Mesenchymal stem cell (in vitro differentiated cells and primary cell): ENCODE measurements around the gene ABTB2.

ENCODE experiments used
- DNase-seq: peaks from one replicate; pipeline ENCODE4 v3.0.0-alpha.2; 2013
- H2AFZ ChIP-seq: one replicate; pipeline ENCODE4 v1.6.1; 2013; ENCODE audit warnings: low read depth, mild to moderate bottlenecking, control low read depth, inconsistent platforms, low read length, moderate library complexity
- H2AK5ac ChIP-seq: 2 replicates; pipeline ENCODE4 v1.6.1; 2013; ENCODE audit warnings: low read length, moderate library complexity, mild to moderate bottlenecking, inconsistent platforms; ENCODE audit not compliant: severe bottlenecking
- H2BK120ac ChIP-seq: one replicate; pipeline ENCODE4 v1.6.1; 2013; ENCODE audit warnings: low read depth, mild to moderate bottlenecking, inconsistent platforms, low read length, moderate library complexity
- H2BK12ac ChIP-seq, 2 experiments: one replicate each; pipeline ENCODE4 v1.6.1; 2013; ENCODE audit warnings: inconsistent platforms in 2 of 2, low read length in 2 of 2, mild to moderate bottlenecking in 2 of 2, moderate library complexity in 2 of 2, control low read depth in 1 of 2
- H2BK15ac ChIP-seq: one replicate; pipeline ENCODE4 v1.6.1; 2013; ENCODE audit warnings: mild to moderate bottlenecking, low read depth, inconsistent platforms; ENCODE audit not compliant: poor library complexity, severe bottlenecking
- H2BK5ac ChIP-seq: 2 replicates; pipeline ENCODE4 v1.6.1; 2013; ENCODE audit warnings: low read depth, mild to moderate bottlenecking, low read length, control low read depth, inconsistent platforms; ENCODE audit not compliant: poor library complexity, severe bottlenecking
- H3K14ac ChIP-seq, 2 experiments: one replicate each; pipeline ENCODE4 v1.6.1; 2013; ENCODE audit warnings: inconsistent platforms in 2 of 2, low read length in 2 of 2, control low read depth in 1 of 2, mild to moderate bottlenecking in 1 of 2, moderate library complexity in 1 of 2
- H3K18ac ChIP-seq, 2 experiments: one replicate each; pipeline ENCODE4 v1.6.1; 2013; ENCODE audit warnings: inconsistent platforms in 2 of 2, low read length in 2 of 2, control low read depth in 1 of 2, low read depth in 1 of 2, mild to moderate bottlenecking in 1 of 2
- H3K23ac ChIP-seq, 2 experiments: one replicate each; pipeline ENCODE4 v1.6.1; 2013; ENCODE audit warnings: inconsistent platforms in 2 of 2, low read length in 2 of 2, mild to moderate bottlenecking in 2 of 2, moderate library complexity in 2 of 2, control low read depth in 1 of 2
- H3K27ac ChIP-seq: 2 replicates; pipeline ENCODE4 v1.5.1; 2013; ENCODE audit warnings: mild to moderate bottlenecking, moderate library complexity, low read length, control low read depth, inconsistent platforms; ENCODE audit not compliant: poor library complexity, severe bottlenecking
- H3K27me3 ChIP-seq, 2 experiments: 2 replicates each; pipeline versions ENCODE4 v1.6.1 to v1.7.0; 2013; ENCODE audit warnings: low read length in 2 of 2, mild to moderate bottlenecking in 2 of 2, moderate library complexity in 2 of 2, control low read depth in 1 of 2, inconsistent platforms in 1 of 2; ENCODE audit not compliant: control insufficient read depth in 1 of 2, insufficient read depth in 1 of 2
- H3K36me3 ChIP-seq, 2 experiments: 2 replicates each; pipeline versions ENCODE4 v1.6.1 to v1.7.0; 2013; ENCODE audit warnings: low read length in 2 of 2, control low read depth in 1 of 2, inconsistent platforms in 1 of 2, low read depth in 1 of 2, mild to moderate bottlenecking in 1 of 2; ENCODE audit not compliant: insufficient read depth in 2 of 2, control insufficient read depth in 1 of 2
- H3K4ac ChIP-seq, 2 experiments: one replicate each; pipeline ENCODE4 v1.6.1; 2013; ENCODE audit warnings: inconsistent platforms in 2 of 2, low read length in 2 of 2, mild to moderate bottlenecking in 2 of 2, moderate library complexity in 2 of 2, control low read depth in 1 of 2, low read depth in 1 of 2
- H3K4me1 ChIP-seq: 2 replicates; pipeline ENCODE4 v1.6.1; 2013; ENCODE audit warnings: low read depth, low read length, control low read depth; ENCODE audit not compliant: control insufficient read depth, insufficient read depth
- H3K4me2 ChIP-seq: 2 replicates; pipeline ENCODE4 v1.6.1; 2013; ENCODE audit warnings: low read length, mild to moderate bottlenecking, inconsistent platforms; ENCODE audit not compliant: poor library complexity, severe bottlenecking
- H3K4me3 ChIP-seq, 2 experiments: 2 replicates each; pipeline versions ENCODE4 v1.5.1 to v1.7.0; 2013; ENCODE audit warnings: low read length in 2 of 2, mild to moderate bottlenecking in 2 of 2, control low read depth in 1 of 2, low read depth in 1 of 2; ENCODE audit not compliant: insufficient read depth in 1 of 2
- H3K79me1 ChIP-seq: replicated peaks from 2 replicates; pipeline ENCODE4 v1.6.1; 2013; ENCODE audit warnings: mild to moderate bottlenecking, control low read depth, low read length, inconsistent platforms; ENCODE audit not compliant: poor library complexity, severe bottlenecking
- H3K9ac ChIP-seq: 2 replicates; pipeline ENCODE4 v1.7.0; 2013; ENCODE audit warnings: mild to moderate bottlenecking, low read length, moderate library complexity
- H3K9me3 ChIP-seq: 2 replicates; pipeline ENCODE4 v1.7.0; 2013; ENCODE audit warnings: mild to moderate bottlenecking, low read length; ENCODE audit not compliant: control insufficient read depth
- H4K8ac ChIP-seq: one replicate; pipeline ENCODE4 v1.6.1; 2013; ENCODE audit warnings: inconsistent platforms, mild to moderate bottlenecking, low read length, moderate library complexity
- H4K91ac ChIP-seq: one replicate; pipeline ENCODE4 v1.6.1; 2013; ENCODE audit warnings: mild to moderate bottlenecking, low read length, inconsistent platforms
- WGBS: methylation state at CpG from one replicate; pipeline ENCODE4 v1.1.7; 2013; ENCODE audit warnings: mixed read lengths; 5-methylcytosine and 5-hydroxymethylcytosine counted together

Gene ABTB2

GRCh38 chr11:34224434-34224966 lies 133.3 kb downstream of the ABTB2 start:
- H2BK5ac ChIP-seq = no peak overlapping the region
- no peak overlapping the region for H4K8ac ChIP-seq
- H2AFZ ChIP-seq = no peak overlapping the region
- no peak overlapping the region for H3K23ac ChIP-seq
- no peak for DNase-seq
- H4K91ac ChIP-seq = no peak overlapping the region
- H2BK12ac ChIP-seq = no peak overlapping the region
- H3K9ac ChIP-seq = no peak overlapping the region
- H3K4me3 ChIP-seq = no peak overlapping the region
- H3K4me1 ChIP-seq = peaks cover 10% of the 10 kb centered on the region
- H3K4ac ChIP-seq = no peak overlapping the region
- WGBS = 91% methylated on average over 4 of the region's 5 CpGs
- H3K18ac ChIP-seq = no peak overlapping the region
- no peak overlapping the region for H2BK120ac ChIP-seq
- H3K4me2 ChIP-seq = no peak overlapping the region
- H3K9me3 ChIP-seq = no peaks in the 10 kb centered on the region
- H2BK15ac ChIP-seq = no peak overlapping the region
- H3K14ac ChIP-seq = no peak overlapping the region
- H3K79me1 ChIP-seq = peaks cover 27% of the 10 kb centered on the region
- peaks cover 0 to 8% of the 10 kb centered on the region in 2 experiments for H3K27me3 ChIP-seq
- H3K36me3 ChIP-seq = no peaks in the 10 kb centered on the region
- no peak overlapping the region for H3K27ac ChIP-seq
- no peak overlapping the region for H2AK5ac ChIP-seq

GRCh38 chr11:34223907-34224306 lies 133.9 kb downstream of the ABTB2 start:
- Histone ChIP-seq H3K79me1 (peaks cover 27% of the 10 kb centered on the region), H3K27me3 (peaks cover 0 to 8% of the 10 kb centered on the region in 2 experiments), H3K18ac (no peak overlapping the region), H2AFZ (no peak overlapping the region), H3K27ac (no peak overlapping the region), H3K4ac (no peak overlapping the region), H3K4me1 (peaks cover 10% of the 10 kb centered on the region), H4K91ac (no peak overlapping the region), H3K23ac (no peak overlapping the region), H2BK120ac (no peak overlapping the region), H3K36me3 (no peaks in the 10 kb centered on the region), H3K9ac (no peak overlapping the region), H2BK15ac (no peak overlapping the region), H2BK12ac (no peak overlapping the region), H2BK5ac (no peak overlapping the region), H3K14ac (no peak overlapping the region), H4K8ac (no peak overlapping the region), H3K9me3 (no peaks in the 10 kb centered on the region), H2AK5ac (no peak overlapping the region), H3K4me2 (no peak overlapping the region), H3K4me3 (no peak overlapping the region)
- WGBS = 91% methylated on average over 2 of the region's 2 CpGs
- no peak for DNase-seq

GRCh38 chr11:34223021-34223813 lies 134.6 kb downstream of the ABTB2 start:
- Histone ChIP-seq H2BK15ac (no peak overlapping the region), H2BK120ac (no peak overlapping the region)

GRCh38 chr11:34222030-34222429 lies 135.8 kb downstream of the ABTB2 start:
- H3K9me3 ChIP-seq = no peaks in the 10 kb centered on the region
- no peak for DNase-seq
- H4K8ac ChIP-seq = no peak overlapping the region
- no peak overlapping the region for H2BK5ac ChIP-seq
- no peak overlapping the region for H3K18ac ChIP-seq
- no peak overlapping the region for H2BK15ac ChIP-seq
- H2AFZ ChIP-seq = no peak overlapping the region
- H3K4me2 ChIP-seq = no peak overlapping the region
- H2BK12ac ChIP-seq = no peak overlapping the region
- H3K23ac ChIP-seq = no peak overlapping the region
- H3K36me3 ChIP-seq = no peaks in the 10 kb centered on the region
- H3K27ac ChIP-seq = no peak overlapping the region
- no peak overlapping the region for H3K4me3 ChIP-seq
- no peak overlapping the region for H3K9ac ChIP-seq
- H2AK5ac ChIP-seq = no peak overlapping the region
- no peak overlapping the region for H2BK120ac ChIP-seq
- peaks cover 10% of the 10 kb centered on the region for H3K4me1 ChIP-seq
- no peak overlapping the region for H3K14ac ChIP-seq
- peaks cover 0 to 8% of the 10 kb centered on the region in 2 experiments for H3K27me3 ChIP-seq
- H3K79me1 ChIP-seq = peaks cover 23% of the 10 kb centered on the region
- H3K4ac ChIP-seq = no peak overlapping the region
- no peak overlapping the region for H4K91ac ChIP-seq

More at GRCh38 chr11:34223021-34223813, 134.6 kb downstream of the ABTB2 start:
- Histone ChIP-seq H3K9me3 (no peaks in the 10 kb centered on the region), H4K91ac (no peak overlapping the region), H3K4me1 (peaks cover 10% of the 10 kb centered on the region), H3K14ac (no peak overlapping the region), H2BK5ac (no peak overlapping the region), H2AFZ (no peak overlapping the region), H2BK12ac (no peak overlapping the region), H3K79me1 (peaks cover 23% of the 10 kb centered on the region), H4K8ac (no peak overlapping the region), H3K36me3 (no peaks in the 10 kb centered on the region), H3K4me3 (peak overlapping the region in 1 of 2 experiments; percentile 41), H3K4ac (no peak overlapping the region), H2AK5ac (no peak overlapping the region), H3K27me3 (peaks cover 0 to 8% of the 10 kb centered on the region in 2 experiments), H3K23ac (no peak overlapping the region), H3K4me2 (no peak overlapping the region), H3K9ac (peak overlapping the region; percentile 53), H3K18ac (no peak overlapping the region), H3K27ac (no peak overlapping the region)
- peak; percentile 76 for DNase-seq
- 42% methylated on average over 17 of the region's 17 CpGs for WGBS
